ENCODE data around the gene SPATA17.

SPATA17 gene

GRCh38 chr1:217847643-217848042 is 216.5 kb downstream of the SPATA17 start:
- no peak for DNase-seq (ENCODE audit: low read depth in 3 of 3)

GRCh38 chr1:217856342-217857034 is 225.3 kb downstream of the SPATA17 start:
- no peak for DNase-seq (ENCODE audit: low read depth in 3 of 3)

GRCh38 chr1:217857061-217857460 is 225.9 kb downstream of the SPATA17 start:
- no peak for DNase-seq (ENCODE audit: low read depth in 3 of 3)

DNA sequence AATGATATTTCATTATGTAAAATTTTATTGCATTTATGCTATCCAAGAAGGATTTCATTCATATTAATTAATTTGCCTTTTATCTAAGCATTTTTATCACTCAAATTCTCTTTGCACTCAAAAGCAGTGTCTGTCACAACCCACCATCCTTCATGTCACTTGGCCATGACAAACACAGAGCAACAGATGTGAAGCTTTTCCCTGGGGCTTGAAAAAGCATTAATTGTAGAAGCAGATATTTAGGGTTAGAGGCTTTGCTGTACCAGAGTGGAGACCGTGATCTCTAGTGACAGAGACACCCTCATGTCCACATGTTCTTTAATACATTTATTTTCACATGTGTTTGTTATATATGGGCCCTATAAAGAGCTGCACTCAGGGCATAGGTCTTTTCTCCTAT is 230.5 kb downstream of the SPATA17 start:
- no peak for DNase-seq (ENCODE audit: low read depth in 3 of 3)

DNA sequence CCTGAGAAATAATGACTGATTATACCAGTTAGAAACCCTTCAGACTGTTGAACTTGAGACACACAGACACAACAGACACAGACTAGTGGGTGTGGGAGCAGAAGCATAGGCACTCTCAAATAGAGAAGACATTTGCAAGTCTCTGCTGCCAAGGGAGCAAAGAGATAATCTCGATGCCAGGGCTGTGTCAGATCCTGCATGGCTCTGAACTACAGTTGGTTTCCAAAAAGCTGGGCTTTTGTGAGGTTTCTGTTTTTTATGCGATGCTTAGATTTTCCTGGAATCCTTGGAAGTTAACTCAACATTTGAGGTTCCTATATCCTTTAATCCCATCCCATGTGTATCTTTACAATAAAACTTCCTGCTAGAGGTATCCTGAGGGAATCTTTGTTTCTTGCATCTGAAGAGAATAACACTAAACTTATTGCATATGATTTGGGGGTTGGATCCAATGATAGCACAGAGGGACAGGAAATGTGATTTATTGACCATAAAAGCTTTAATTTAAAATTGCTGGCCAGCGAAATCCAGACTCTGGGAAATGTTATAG is 236.4 kb downstream of the SPATA17 start:
- DNase-seq (ENCODE audit: low read depth in 3 of 3): no peak

- DNase-seq (ENCODE audit: low read depth in 3 of 3): no peak
Observed at GRCh38 chr1:217871955-217872354, 240.8 kb downstream of the SPATA17 start.

DNA sequence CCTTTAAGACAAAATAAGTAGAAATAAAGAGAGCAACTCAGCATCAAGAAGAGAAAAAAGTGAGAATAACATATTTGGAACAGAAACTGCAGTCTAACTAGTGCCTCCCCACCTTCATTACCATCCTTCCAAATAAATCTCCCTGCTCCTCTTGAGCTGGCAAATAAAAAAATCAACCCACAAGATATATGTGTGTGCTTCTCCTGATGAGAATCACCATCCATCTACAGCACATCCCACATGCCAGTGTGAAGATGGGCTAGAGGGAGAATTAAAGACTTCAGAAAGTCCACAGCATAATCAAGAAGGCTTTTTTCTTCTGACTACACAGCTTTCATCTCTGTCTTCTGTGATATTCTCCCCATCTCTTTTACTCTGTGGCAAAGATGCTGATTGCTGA is 244.1 kb downstream of the SPATA17 start:
- no peak for DNase-seq (ENCODE audit: low read depth in 3 of 3)

- DNase-seq (ENCODE audit: low read depth in 3 of 3): no peak
Observed at GRCh38 chr1:217876401-217876800, 245.3 kb downstream of the SPATA17 start.

DNA sequence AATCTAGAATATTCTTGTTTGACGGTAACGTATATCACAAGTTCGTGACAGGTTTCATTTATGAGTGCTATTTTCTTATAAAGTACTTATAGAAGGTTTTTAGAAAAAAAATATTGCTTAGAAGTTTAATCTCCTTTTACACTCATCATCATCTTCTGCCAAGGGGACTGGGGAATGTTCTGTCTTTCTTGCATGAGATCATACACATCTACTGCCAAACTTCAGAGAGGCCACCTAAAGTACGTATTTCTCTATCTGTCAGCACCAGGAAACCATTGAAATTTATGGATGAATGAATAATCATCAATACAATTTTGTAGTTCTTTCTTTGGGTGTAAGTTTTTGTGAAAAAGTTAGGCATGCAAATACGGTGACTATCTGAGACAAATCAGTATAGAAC is 245.8 kb downstream of the SPATA17 start:
- DNase-seq (ENCODE audit: low read depth in 3 of 3): no peak

- DNase-seq (ENCODE audit: low read depth in 3 of 3): no peak
Observed at GRCh38 chr1:217881131-217881543, 250.0 kb downstream of the SPATA17 start.

- no peak for DNase-seq (ENCODE audit: low read depth in 3 of 3)
Observed at GRCh38 chr1:217881607-217882332, 250.6 kb downstream of the SPATA17 start.

DNA sequence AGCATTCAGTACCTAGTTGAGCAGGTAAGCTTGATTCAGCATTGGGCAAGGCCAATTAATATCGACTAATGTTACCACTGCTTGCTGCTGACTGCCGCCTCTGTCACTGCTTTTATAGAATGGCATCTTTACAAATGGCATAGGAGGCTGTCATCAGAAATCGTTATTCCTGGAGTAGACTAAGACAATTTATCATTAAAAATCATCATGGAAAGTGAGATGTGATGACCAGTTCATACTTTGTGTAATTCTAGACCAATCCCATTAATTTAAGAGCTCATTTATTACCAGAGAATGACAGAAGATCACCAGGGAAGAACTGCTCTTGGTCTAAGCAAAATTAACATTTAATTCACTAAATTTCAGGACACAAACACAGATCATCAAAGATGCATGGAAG is 254.0 kb downstream of the SPATA17 start:
- no peak for DNase-seq (ENCODE audit: low read depth in 3 of 3)

GRCh38 chr1:217888328-217888727 is 257.2 kb downstream of the SPATA17 start:
- DNase-seq (ENCODE audit: low read depth in 3 of 3): no peak

DNA sequence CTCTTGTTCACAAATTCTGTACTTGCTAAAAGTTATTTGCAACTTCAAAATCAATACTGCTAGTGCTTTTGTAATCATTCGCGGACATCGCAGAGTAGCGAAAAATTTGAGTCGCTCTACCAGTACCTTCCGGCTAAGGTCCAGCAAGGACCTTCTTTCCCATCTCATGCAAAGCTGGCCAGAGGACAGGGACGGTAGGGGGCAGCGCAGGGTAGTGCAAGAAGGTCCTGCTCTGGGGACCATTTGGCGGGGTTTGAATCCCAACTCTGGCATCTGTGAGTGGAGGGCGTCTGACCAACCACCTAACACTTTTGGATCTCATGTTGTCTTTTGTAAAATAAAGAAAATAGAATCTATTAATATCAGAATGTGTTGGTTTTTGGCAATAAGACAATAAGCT is 258.3 kb downstream of the SPATA17 start:
- DNase-seq (ENCODE audit: low read depth in 3 of 3): no peak

DNA sequence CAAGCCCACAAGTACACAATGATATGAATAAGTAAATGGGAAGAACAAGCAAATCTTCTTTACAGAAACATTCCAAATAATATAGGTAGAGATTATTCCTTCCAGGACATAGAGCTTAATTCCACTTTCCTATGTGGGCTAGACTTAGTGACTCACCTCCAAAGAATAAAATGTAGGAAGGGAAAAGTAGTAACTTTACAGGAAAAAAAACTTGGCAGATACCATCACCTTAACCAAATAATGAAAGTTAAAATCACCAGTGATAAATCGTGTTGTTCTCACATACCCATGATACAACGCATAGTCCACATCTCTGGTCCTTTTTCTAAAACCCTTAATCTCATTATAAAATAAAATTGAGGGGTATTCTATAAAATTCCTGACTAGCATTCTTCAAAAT is 260.8 kb downstream of the SPATA17 start:
- no peak for DNase-seq (ENCODE audit: low read depth in 3 of 3)

GRCh38 chr1:217892750-217893149 is 261.6 kb downstream of the SPATA17 start:
- DNase-seq (ENCODE audit: low read depth in 3 of 3): no peak

DNA sequence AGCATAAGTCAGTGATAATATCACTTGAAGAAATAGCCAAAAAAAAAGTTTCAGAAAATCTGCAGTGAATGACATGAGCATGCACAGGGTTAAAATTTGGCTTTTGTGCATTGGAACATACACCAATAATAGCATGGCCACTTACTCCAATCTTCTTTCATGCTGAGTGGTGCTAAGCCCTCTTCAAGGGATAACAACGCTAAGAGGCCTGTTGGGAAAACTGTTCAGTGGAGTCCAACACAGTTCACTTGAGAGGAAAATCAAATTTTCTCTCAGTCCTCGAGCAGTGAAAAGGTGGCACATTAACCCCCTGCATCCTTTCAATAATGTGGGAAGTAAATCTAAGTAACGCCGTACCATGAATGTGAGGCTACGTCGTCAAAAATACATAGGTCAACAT is 264.7 kb downstream of the SPATA17 start:
- DNase-seq (ENCODE audit: low read depth in 3 of 3): no peak

DNA sequence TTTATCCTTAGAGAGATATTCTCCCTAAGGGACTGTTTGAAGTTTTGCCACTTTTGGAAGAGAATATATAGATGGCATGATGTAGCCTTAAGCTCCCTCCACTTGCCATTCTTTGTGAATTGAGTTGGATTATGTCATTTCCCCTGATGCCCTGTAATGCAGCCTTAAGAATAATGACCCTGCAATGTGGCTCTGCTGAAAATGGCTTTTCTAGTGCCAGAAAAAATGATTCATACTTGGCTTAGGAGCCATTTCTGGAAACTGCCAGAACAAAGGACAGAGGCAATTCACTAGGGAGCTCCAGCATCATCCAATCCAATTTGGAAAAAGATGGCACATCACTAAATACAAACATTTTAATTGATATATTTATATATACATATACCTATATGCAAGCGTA is 265.3 kb downstream of the SPATA17 start:
- no peak for DNase-seq (ENCODE audit: low read depth in 3 of 3)

GRCh38 chr1:217897100-217897499 is 266.0 kb downstream of the SPATA17 start:
- no peak for DNase-seq (ENCODE audit: low read depth in 3 of 3)

DNA sequence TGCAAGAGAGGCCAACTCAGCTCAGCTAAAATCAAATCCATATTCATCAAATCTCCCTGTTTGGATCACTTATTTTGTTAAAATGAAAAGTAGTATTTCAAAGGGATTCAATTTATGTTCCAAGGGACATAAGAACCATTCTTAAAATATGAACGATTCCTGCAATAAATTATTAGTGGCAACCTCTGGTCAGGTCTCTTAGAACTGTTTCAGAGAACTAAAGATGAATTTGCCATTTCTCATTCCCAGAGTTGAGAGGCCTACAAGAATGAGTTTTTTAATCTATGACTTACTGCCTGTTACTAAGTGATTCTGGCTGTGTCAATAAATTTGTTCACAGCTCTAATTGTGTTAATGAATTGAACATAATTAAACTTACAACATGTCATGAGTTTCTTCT is 268.5 kb downstream of the SPATA17 start:
- no peak for DNase-seq (ENCODE audit: low read depth in 3 of 3)

GRCh38 chr1:217907504-217907903 is 276.4 kb downstream of the SPATA17 start:
- DNase-seq (ENCODE audit: low read depth in 3 of 3): no peak

- DNase-seq (ENCODE audit: low read depth in 3 of 3): no peak
Observed at GRCh38 chr1:217910203-217910602, 279.1 kb downstream of the SPATA17 start.

DNA sequence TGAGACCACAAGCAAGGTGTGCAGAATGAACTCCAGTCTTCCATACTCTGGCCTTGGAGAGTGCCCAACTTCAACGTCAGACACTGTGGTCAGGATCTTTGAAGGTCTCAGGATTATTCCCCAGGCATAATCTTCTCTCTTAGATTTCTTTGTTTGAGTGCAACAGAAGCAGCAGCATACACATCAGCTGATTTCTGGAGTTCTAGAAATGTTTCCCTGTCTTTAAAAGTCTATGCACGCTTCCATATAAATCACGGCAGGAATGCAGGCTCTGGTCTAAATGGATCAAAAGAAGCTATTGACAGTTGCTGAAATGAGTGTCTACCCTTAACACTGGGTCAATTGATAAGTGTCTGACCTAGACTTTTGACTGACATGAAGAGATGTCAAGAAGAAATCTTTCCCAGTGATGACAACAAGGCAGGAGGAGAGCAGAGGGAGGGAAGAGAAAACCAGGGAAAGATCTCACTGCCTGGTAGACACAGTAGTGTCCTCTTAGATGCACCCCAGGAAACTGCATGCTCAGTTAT is 279.7 kb downstream of the SPATA17 start:
- no peak for DNase-seq (ENCODE audit: low read depth in 3 of 3)
